Measurements from ENCODE around the gene SMYD1. TPM values are rescaled to one million over a fixed set of nuclear protein-coding genes. Genes with fewer than 3 reads are reported as not detected.

SMYD1 gene
- total RNA-seq, 1 experiment from 2014 or later, result not detected

DNA sequence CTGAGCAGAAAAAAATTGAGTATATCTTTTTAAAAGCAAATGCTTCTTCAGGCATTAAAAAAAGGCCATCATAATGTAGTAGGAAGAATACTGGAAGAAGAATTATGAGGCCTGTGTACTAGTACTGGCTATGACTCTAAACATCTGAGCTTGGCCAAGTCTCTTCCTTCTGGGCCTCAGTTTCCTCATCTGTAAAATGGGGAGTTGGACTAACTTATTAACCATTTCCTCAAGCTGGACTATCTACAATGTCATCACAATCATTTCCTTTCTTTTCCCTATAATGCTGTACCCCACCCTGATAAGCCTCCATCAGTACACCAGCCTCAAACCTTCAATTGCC lies 30.9 kb downstream of the SMYD1 start:
- Histone ChIP-seq H3K36me3 (ENCODE audit: low read depth) (no peaks in the 10 kb centered on the region), H2AFZ (no peak overlapping the region), H3K9me2 (ENCODE audit: insufficient read depth) (no peaks in the 10 kb centered on the region), H3K27ac (no peak overlapping the region), H3F3A (ENCODE audit: insufficient read depth, low read depth) (peaks cover 5% of the 10 kb centered on the region; the same call in 1 of the 2 replicates), H3K27me3 (ENCODE audit: insufficient read depth, low read depth) (peaks cover 29% of the 10 kb centered on the region), H4K20me1 (ENCODE audit: insufficient read depth) (no peaks in the 10 kb centered on the region), H3K4me1 (replicated peaks; ENCODE audit: insufficient read depth) (0 out of 2 replicates have a peak, but pooled peaks cover 6% of the 10 kb centered on the region), H3K79me2 (ENCODE audit: low read depth) (no peaks in the 10 kb centered on the region), H3K4me3 (no peak overlapping the region), H3K4me2 (no peak overlapping the region), H3K9me3 (ENCODE audit: insufficient read depth, low read depth) (no peaks in the 10 kb centered on the region)
- no peak for DNase-seq
- no TSS peak for BruUV-seq (replicated peaks)
- intact Hi-C loops (cut with micrococcal nuclease; ENCODE audit: unreplicated experiment), result no loop called here
- no peak for TF ChIP-seq EZH2 (IDR thresholded peaks at IDR 0.05; ENCODE audit: low read depth)
- TF ChIP-seq, protein P1, sequence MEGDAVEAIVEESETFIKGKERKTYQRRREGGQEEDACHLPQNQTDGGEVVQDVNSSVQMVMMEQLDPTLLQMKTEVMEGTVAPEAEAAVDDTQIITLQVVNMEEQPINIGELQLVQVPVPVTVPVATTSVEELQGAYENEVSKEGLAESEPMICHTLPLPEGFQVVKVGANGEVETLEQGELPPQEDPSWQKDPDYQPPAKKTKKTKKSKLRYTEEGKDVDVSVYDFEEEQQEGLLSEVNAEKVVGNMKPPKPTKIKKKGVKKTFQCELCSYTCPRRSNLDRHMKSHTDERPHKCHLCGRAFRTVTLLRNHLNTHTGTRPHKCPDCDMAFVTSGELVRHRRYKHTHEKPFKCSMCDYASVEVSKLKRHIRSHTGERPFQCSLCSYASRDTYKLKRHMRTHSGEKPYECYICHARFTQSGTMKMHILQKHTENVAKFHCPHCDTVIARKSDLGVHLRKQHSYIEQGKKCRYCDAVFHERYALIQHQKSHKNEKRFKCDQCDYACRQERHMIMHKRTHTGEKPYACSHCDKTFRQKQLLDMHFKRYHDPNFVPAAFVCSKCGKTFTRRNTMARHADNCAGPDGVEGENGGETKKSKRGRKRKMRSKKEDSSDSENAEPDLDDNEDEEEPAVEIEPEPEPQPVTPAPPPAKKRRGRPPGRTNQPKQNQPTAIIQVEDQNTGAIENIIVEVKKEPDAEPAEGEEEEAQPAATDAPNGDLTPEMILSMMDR (conservative IDR thresholded peaks at IDR 0.05), result no peak
- ChIA-PET POLR2A (ENCODE audit: unreplicated experiment) (no interaction called here), CTCF (no interaction called here)

DNA sequence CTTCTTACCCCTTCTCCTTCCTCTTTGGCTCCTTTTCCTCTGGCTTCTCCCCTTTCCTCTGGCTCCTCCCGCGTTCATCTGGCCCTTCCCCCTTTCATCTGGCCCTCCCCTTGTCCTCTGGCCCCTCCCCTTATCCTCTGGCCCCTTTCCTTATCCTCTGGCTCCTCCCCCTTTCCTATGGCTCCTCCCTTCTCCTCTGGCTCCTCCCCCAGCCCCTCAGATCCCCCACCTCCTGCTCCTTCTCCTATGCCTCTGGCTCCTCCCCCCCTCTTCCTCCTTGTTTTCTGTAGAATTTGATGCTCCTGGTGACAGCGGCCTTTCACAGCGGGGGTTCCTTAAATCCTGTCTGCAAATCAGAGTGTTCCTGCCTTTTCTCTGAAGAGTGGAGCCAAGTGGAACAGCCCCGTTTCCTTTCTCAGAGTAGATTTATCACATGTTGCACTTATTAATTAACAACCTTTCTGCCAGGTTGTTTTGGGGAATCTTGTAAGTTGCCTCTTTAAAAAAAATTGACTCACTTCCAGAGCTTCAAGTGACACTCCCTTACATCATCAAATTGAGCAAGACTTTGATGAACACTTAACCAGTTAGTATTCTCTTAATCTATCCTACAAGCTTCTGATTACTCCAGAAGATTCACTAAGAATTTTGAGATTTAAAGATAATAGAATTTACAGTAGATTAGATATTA lies 32.3 kb downstream of the SMYD1 start:
- intact Hi-C loops (cut with micrococcal nuclease; ENCODE audit: unreplicated experiment), result no loop called here
- Histone ChIP-seq H3K27ac (no peak overlapping the region), H3K4me3 (no peak overlapping the region), H3K79me2 (ENCODE audit: low read depth) (no peaks in the 10 kb centered on the region), H4K20me1 (ENCODE audit: insufficient read depth) (no peaks in the 10 kb centered on the region), H3K9me2 (ENCODE audit: insufficient read depth) (no peaks in the 10 kb centered on the region), H3K27me3 (ENCODE audit: insufficient read depth, low read depth) (peaks cover 40% of the 10 kb centered on the region), H3K9me3 (ENCODE audit: insufficient read depth, low read depth) (no peaks in the 10 kb centered on the region), H2AFZ (no peak overlapping the region), H3K4me2 (no peak overlapping the region), H3F3A (ENCODE audit: insufficient read depth, low read depth) (peaks cover 5% of the 10 kb centered on the region; the same call in 1 of the 2 replicates), H3K36me3 (ENCODE audit: low read depth) (no peaks in the 10 kb centered on the region), H3K4me1 (replicated peaks; ENCODE audit: insufficient read depth) (0 out of 2 replicates have a peak, but pooled peaks cover 6% of the 10 kb centered on the region)
- peak; percentile 8 to 44 for DNase-seq
- POLR2A ChIA-PET (ENCODE audit: unreplicated experiment), result no interaction called here
- BruUV-seq (replicated peaks), result no TSS peak
- CTCF ChIA-PET, result no interaction called here
- TF ChIP-seq, protein P1 (conservative IDR thresholded peaks at IDR 0.05), result no peak
- no peak for TF ChIP-seq EZH2 (IDR thresholded peaks at IDR 0.05; ENCODE audit: low read depth)

DNA sequence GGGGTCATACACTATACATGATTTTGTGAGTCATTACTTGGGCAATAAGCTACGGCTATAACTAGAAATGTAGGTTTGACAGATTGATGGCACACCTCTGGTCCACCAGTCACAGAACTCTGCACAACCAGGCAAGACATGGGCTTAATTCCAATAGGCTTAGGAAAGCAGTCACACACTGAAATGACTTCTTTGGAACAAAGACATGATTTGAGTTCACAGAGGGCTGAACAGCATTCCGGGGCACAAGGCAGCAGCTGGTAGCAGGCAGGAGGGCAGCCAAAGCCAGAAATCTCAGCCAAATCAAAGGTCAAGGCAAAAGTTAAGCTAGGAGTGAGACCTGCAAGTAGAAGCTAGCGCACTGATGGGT lies 32.8 kb downstream of the SMYD1 start:
- Histone ChIP-seq H3F3A (ENCODE audit: insufficient read depth, low read depth) (peaks cover 5% of the 10 kb centered on the region; the same call in 1 of the 2 replicates), H3K79me2 (ENCODE audit: low read depth) (no peaks in the 10 kb centered on the region), H3K27me3 (ENCODE audit: insufficient read depth, low read depth) (peaks cover 37% of the 10 kb centered on the region), H4K20me1 (ENCODE audit: insufficient read depth) (no peaks in the 10 kb centered on the region), H3K4me2 (no peak overlapping the region), H3K9me3 (ENCODE audit: insufficient read depth, low read depth) (no peaks in the 10 kb centered on the region), H3K27ac (no peak overlapping the region), H2AFZ (no peak overlapping the region), H3K36me3 (ENCODE audit: low read depth) (no peaks in the 10 kb centered on the region), H3K4me1 (replicated peaks; ENCODE audit: insufficient read depth) (0 out of 2 replicates have a peak, but pooled peaks cover 6% of the 10 kb centered on the region), H3K9me2 (ENCODE audit: insufficient read depth) (no peaks in the 10 kb centered on the region), H3K4me3 (no peak overlapping the region)
- intact Hi-C loops (cut with micrococcal nuclease; ENCODE audit: unreplicated experiment), result no loop called here
- no peak for DNase-seq
- no TSS peak for BruUV-seq (replicated peaks)
- ChIA-PET POLR2A (ENCODE audit: unreplicated experiment) (no interaction called here), CTCF (no interaction called here)
- TF ChIP-seq, protein P1 (conservative IDR thresholded peaks at IDR 0.05), result no peak
- TF ChIP-seq EZH2 (IDR thresholded peaks at IDR 0.05; ENCODE audit: low read depth), result no peak
